NCI-H187 (cell line): ENCODE measurements around the gene MCMBP.
"Not testable (repeated sequence)": the region's sequence is repeated elsewhere in the genome, so short reads cannot be mapped to it uniquely, and the experiment has no call there.

Source experiments
- DNase-seq, 2 experiments: peaks; one replicate each; lab custom pipeline; 2025; lab: John Stamatoyannopoulos, UW

MCMBP gene

GRCh38 chr10:119829429-119829828, 43.2 kb downstream of the MCMBP start:
- no peak for DNase-seq

GRCh38 chr10:119827430-119827829, 45.2 kb downstream of the MCMBP start:
- no peak for DNase-seq

DNA sequence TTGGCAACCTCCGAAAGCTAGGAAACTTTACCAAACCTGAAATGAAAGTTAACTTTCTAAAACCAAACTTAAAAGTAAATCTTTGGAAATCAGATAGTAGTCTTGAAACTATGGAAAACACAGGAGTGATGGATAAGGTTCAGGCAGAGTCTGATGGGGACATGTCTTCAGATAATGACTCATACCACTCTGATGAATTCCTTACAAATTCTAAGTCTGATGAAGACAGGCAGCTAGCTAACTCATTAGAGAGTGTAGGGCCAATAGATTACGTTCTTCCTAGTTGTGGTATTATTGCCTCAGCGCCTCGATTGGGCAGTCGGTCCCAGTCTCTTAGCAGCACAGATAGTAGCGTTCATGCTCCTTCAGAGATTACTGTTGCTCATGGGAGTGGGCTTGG, 45.9 kb downstream of the MCMBP start:
- no peak for DNase-seq

DNA sequence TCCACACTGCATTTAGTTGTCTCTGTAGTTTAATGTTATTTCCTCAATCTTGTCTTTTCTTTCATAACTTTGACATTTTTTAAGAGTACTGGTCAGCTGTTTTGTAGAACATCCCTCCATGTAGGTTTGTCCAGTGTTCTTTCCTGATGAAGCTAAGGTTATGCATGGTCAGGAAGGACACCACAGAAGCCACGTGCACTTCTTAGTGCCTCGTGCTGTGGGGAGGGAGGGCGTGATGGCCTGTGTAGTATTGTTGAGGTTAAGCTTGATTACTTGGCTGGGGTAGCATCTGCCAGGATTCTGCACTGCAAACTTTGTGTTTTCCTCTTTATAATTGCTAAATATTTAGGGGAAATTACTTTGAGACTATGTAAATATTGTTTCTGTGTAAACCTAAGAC, 48.3 kb downstream of the MCMBP start:
- DNase-seq = no peak

- no peak for DNase-seq
These were observed 51.5 kb downstream of the MCMBP start for GRCh38 chr10:119821182-119821581.

DNA sequence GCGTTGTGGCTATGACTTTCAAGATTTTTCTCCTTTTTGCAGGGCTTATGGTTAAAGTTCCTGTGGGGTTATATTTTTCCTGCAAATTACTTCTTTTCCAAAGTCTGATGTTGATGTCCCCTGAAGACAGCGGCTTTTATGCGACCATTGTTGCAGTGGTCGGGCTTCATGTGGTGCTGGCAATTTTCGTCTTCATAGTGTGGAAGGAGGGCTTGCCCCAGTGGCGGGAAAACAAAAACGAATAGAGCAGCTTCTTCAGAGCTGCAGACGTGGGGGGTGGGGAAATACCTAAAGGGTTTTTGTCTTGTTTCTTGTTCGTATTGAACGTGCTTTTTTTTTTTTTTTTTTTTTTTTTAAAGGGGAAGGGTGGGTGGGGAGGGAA, 53.8 kb downstream of the MCMBP start:
- DNase-seq = no peak

DNA sequence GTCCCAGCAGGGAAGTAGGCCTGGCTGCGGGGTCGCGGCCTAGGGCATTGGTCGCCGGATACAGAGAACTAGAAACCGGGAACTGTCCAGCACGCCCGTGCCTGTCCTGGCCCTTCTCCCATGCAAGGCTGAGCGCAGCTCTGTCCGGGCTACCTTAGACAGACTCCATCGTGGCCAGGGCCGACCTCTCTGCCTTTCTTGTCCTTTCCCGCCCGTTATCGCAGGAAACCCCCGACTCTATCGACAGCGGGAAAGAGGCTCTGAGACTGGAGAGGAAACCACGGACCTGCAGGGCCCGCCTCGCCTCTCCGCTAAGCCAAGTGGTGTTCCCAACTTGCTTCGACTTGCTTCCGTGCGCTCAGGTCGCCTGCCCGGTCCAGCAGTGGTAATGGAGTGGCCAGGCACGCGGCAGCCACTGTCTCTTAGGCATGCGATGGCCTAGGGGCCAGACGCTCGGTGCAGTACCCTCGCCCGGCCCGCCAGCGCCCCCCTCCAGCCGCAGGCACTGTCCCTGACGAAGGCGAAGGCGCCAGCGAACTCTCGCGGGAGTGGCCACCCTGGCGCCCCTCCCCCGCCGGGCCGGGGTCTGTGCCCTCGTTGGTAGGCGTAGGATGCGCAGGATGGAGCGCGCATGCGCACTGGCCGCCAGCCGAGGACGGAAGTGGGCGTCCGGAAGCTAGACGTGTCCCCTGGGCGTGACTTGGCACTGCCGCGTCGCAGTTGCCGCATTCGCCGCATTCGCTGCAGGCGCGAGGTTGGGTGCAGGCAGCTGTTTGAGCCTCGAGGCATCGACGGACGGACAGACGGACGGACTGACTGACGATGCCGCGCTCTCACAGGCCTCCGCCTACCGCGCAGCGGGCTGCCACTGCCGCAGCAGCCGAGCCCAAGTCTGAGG, 54.4 kb downstream of the MCMBP start:
- no peak for DNase-seq

GRCh38 chr10:119815671-119816070, 57.0 kb downstream of the MCMBP start:
- no peak for DNase-seq

DNA sequence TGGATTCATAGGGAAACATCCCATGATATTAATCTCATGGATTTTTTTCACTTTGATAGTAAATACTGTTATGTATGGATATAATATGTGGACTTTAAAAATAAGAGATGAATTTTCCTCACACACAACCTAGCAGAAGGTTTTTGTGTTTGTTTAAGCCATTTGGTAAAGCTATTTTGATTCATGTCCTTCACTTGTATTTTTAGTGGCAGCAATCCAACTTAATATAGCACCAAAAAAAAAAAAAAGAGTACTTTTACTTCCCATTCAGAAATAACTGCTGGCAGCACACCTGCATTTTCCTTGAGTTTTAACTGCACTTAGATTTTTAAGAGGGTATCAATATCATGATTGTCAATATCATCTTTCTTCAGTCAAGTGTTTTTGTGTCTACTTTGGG, 60.0 kb downstream of the MCMBP start:
- no peak for DNase-seq

- DNase-seq = no peak
These were observed 61.5 kb downstream of the MCMBP start for GRCh38 chr10:119811122-119811521.

- DNase-seq = no peak
These were observed 64.5 kb downstream of the MCMBP start for GRCh38 chr10:119807960-119808697.

DNA sequence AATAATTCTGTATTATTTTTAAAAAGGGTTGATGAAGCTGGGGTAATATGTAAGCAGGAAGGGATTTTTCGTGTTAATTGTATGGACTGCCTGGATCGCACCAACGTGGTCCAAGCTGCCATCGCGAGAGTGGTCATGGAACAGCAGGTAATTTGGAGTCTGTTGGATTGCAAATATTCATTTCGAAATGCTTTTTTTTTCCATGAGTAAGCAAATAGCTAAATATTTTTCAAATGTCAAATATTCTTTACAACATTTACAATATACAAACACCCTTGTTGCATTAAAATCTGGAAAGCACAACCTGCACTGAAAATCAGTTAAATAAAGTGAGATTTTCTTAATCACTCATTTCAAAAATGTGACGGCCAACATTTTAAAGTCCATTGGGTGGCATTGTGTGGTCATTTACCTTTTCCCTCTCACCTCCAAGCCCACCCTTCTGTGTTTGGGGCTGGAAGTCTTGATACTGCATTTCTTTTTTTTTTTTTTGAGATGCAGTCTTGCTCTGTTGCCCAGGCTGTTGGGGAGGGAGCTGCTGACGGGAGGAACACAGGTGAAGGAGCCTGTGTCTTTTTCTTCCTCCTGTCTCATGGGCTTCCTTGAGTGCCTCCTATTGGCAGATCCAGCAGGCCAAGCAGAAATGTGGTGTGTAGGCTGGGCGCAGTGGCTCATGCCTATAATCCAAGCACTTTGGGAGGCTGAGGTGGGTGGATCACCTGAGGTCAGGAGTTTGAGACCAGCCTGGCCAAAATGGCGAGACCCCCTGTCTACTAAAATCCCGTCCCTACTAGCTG, 66.1 kb downstream of the MCMBP start:
- DNase-seq = no peak

- no peak for DNase-seq
These were observed 66.9 kb downstream of the MCMBP start for GRCh38 chr10:119805702-119806230.

GRCh38 chr10:119803264-119803663, 69.4 kb downstream of the MCMBP start:
- DNase-seq = no peak

GRCh38 chr10:119801998-119802538, 70.6 kb downstream of the MCMBP start:
- DNase-seq = no peak

DNA sequence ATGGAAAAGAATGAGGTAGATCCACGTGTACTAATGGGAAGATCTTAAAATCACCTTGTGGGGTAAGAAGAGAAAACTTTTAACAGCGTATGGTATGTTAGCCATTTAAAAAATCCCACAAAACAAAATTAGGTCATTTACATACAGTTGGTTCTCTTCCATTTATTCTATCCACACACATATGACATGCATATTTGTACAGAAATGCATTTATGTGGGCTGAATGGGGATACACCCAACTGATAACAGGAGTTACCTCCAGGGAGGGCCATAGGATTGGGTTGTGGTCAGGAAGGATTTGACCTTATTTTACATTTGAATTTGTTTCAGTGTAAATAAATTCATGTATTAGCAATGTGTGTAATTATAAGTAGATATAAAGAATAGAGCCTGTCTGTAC, 71.5 kb downstream of the MCMBP start:
- no peak for DNase-seq

DNA sequence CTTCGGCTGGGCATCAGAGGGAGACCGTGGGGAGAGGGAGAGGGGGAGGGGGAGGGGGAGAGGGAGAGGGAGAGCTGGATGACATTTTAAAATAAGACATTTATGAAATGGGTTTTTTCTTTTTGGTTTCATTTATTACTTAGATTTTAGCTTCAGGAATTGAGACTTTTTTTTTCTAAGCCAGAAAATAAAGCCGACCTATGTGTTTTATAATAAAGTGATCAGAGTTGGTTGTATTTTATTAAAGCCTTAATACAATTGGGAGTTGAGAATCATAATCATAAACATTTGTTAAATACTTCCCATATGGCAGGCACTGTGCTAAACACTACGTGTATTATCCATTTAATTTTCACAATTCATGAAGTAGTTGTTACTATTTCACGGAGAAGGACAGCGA, 76.6 kb downstream of the MCMBP start:
- no peak for DNase-seq

GRCh38 chr10:119795101-119795500, 77.5 kb downstream of the MCMBP start:
- not testable (repeated sequence) for DNase-seq

DNA sequence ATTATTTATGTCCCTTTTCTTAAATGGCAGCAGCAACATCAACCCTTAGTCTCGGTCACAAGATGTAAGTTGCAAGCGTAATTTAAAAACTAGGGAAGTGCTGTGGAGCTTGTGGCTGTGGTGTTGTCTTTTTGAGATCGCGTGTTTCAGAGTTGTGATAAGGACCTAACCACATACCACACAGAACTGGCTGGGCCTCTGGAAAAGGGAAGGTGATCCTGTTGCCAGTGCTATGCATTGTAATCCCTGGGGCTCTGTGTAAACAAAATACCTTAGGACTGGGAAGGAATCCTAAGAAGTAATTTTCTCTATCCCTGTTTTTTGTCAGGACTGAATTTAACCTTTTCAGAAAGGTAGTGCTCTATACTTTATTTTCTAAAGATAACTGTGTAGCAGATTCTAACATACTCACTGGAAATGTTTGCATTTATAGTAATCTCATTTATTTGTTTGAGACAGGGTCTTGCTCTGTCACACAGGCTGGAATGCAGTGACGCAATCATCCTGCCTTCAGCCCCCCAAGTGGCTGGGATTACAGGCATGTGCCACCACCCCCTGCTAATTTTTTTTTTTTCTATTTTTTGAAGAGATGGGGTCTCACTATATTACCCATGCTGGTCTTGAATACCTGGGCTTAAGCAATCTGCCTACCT, 86.4 kb downstream of the MCMBP start:
- DNase-seq = no peak

DNA sequence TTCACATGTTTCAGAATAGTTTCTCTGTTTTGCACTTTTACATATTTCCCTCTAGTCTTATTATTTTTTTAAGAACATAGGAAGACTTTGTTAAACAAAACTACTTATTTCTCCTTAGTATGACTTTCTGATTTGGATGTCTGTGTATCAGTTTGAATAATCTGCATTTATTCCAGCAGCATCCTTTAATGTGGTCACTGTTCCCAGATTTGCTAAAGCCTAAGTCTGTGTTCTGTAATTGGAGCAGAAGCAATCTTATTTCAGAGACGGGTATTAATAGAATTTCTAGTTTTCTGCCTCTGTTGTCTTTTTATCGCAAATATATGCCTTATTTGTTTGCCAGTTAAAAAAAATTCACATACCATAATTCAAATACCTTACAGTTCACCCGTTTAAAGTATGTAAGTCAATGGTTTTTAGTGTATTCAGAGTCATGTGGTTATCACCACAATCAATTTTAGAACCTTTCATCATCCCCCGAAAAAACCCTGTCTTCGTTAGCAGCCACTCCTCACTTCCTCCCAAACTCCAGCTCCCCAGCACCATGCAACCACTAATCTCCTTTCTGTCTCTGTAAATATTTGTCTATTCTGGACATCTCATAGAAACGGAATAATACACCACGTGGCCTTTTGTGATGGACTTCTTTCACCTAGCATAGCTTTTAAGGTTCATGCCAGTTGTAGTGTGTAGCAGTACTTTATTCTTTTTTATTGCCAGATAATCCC, 88.1 kb downstream of the MCMBP start:
- no peak for DNase-seq

GRCh38 chr10:119783665-119784027, 89.0 kb downstream of the MCMBP start:
- DNase-seq = no peak
